ENCODE results near the gene GPR35.
"Not testable (repeated sequence)": the region's sequence is repeated elsewhere in the genome, so short reads cannot be mapped to it uniquely, and the experiment has no call there.

GPR35 gene

GRCh38 chr2:240615820-240616547 is 9.3 kb upstream of the GPR35 start:
- no peaks in the 10 kb centered on the region for H3K79me1 ChIP-seq (replicated peaks; ENCODE audit: low read length, poor library complexity, severe bottlenecking)
- no peak for DNase-seq
- H2BK15ac ChIP-seq (ENCODE audit: low read depth, poor library complexity, severe bottlenecking), result no peak overlapping the region
- H3K36me3 ChIP-seq (ENCODE audit: control insufficient read depth in 1 of 2, insufficient read depth in 2 of 2, low read depth in 1 of 2, low read length in 2 of 2), result peaks cover 0 to 5% of the 10 kb centered on the region in 2 experiments
- H4K8ac ChIP-seq (ENCODE audit: low read length), result no peak overlapping the region
- no peak overlapping the region for H3K27ac ChIP-seq (ENCODE audit: low read length, poor library complexity, severe bottlenecking)
- H2BK12ac ChIP-seq (ENCODE audit: low read length in 2 of 2), result no peak overlapping the region
- H3K4me2 ChIP-seq (ENCODE audit: low read length, poor library complexity, severe bottlenecking), result no peak overlapping the region
- no peak overlapping the region for H3K23ac ChIP-seq (ENCODE audit: low read length in 2 of 2)
- WGBS, result 81% methylated on average over 20 of the region's 20 CpGs
- no peak overlapping the region for H4K91ac ChIP-seq (ENCODE audit: low read length)
- no peak overlapping the region for H2AFZ ChIP-seq (ENCODE audit: low read depth, low read length)
- no peaks in the 10 kb centered on the region for H3K27me3 ChIP-seq (ENCODE audit: control insufficient read depth in 1 of 2, insufficient read depth in 1 of 2, low read length in 2 of 2)
- no peak overlapping the region for H3K4me3 ChIP-seq (ENCODE audit: insufficient read depth in 1 of 2, low read depth in 1 of 2, low read length in 2 of 2)
- no peak overlapping the region for H3K14ac ChIP-seq (ENCODE audit: low read length in 2 of 2)
- H3K9ac ChIP-seq (ENCODE audit: low read length), result no peak overlapping the region
- H3K18ac ChIP-seq (ENCODE audit: low read depth in 1 of 2, low read length in 2 of 2), result no peak overlapping the region
- H2BK120ac ChIP-seq (ENCODE audit: low read depth, low read length), result no peak overlapping the region
- H2AK5ac ChIP-seq (ENCODE audit: low read length, severe bottlenecking), result no peak overlapping the region
- no peak overlapping the region for H3K4ac ChIP-seq (ENCODE audit: low read depth in 1 of 2, low read length in 2 of 2)
- peaks cover 13% of the 10 kb centered on the region for H3K4me1 ChIP-seq (ENCODE audit: control insufficient read depth, insufficient read depth, low read depth, low read length)
- H2BK5ac ChIP-seq (ENCODE audit: low read depth, low read length, poor library complexity, severe bottlenecking), result no peak overlapping the region
- no peaks in the 10 kb centered on the region for H3K9me3 ChIP-seq (ENCODE audit: control insufficient read depth, low read length)

- not testable (repeated sequence) for H2AK5ac ChIP-seq (ENCODE audit: low read length, severe bottlenecking); H3K9ac ChIP-seq (ENCODE audit: low read length); H3K27me3 ChIP-seq (ENCODE audit: control insufficient read depth in 1 of 2, insufficient read depth in 1 of 2, low read length in 2 of 2); H4K91ac ChIP-seq (ENCODE audit: low read length); H3K14ac ChIP-seq (ENCODE audit: low read length in 2 of 2); H3K36me3 ChIP-seq (ENCODE audit: control insufficient read depth in 1 of 2, insufficient read depth in 2 of 2, low read depth in 1 of 2, low read length in 2 of 2); H3K79me1 ChIP-seq (replicated peaks; ENCODE audit: low read length, poor library complexity, severe bottlenecking); H3K4ac ChIP-seq (ENCODE audit: low read depth in 1 of 2, low read length in 2 of 2); H2BK12ac ChIP-seq (ENCODE audit: low read length in 2 of 2); H2AFZ ChIP-seq (ENCODE audit: low read depth, low read length); H2BK120ac ChIP-seq (ENCODE audit: low read depth, low read length); H3K9me3 ChIP-seq (ENCODE audit: control insufficient read depth, low read length); H3K23ac ChIP-seq (ENCODE audit: low read length in 2 of 2); DNase-seq; H3K18ac ChIP-seq (ENCODE audit: low read depth in 1 of 2, low read length in 2 of 2); H3K4me2 ChIP-seq (ENCODE audit: low read length, poor library complexity, severe bottlenecking); H2BK15ac ChIP-seq (ENCODE audit: low read depth, poor library complexity, severe bottlenecking); H3K4me3 ChIP-seq (ENCODE audit: insufficient read depth in 1 of 2, low read depth in 1 of 2, low read length in 2 of 2); H4K8ac ChIP-seq (ENCODE audit: low read length); H2BK5ac ChIP-seq (ENCODE audit: low read depth, low read length, poor library complexity, severe bottlenecking); H3K27ac ChIP-seq (ENCODE audit: low read length, poor library complexity, severe bottlenecking)
- H3K4me1 ChIP-seq (ENCODE audit: control insufficient read depth, insufficient read depth, low read depth, low read length), result peaks cover 13% of the 10 kb centered on the region
- WGBS, result 76% methylated on average over 3 of the region's 5 CpGs
These were observed 8.2 kb upstream of the GPR35 start for GRCh38 chr2:240616860-240617666.

GRCh38 chr2:240618776-240619175 is 6.5 kb upstream of the GPR35 start:
- Histone ChIP-seq H2BK5ac (ENCODE audit: low read depth, low read length, poor library complexity, severe bottlenecking) (no peak overlapping the region), H3K18ac (ENCODE audit: low read depth in 1 of 2, low read length in 2 of 2) (no peak overlapping the region)
- WGBS, result 89% methylated on average over 6 of the region's 6 CpGs

GRCh38 chr2:240619506-240620148 is 5.7 kb upstream of the GPR35 start:
- H3K27ac ChIP-seq (ENCODE audit: low read length, poor library complexity, severe bottlenecking), result no peak overlapping the region
- H2AK5ac ChIP-seq (ENCODE audit: low read length, severe bottlenecking), result no peak overlapping the region
- no peaks in the 10 kb centered on the region for H3K9me3 ChIP-seq (ENCODE audit: control insufficient read depth, low read length)
- 87% methylated on average over 12 of the region's 19 CpGs for WGBS
- H3K18ac ChIP-seq (ENCODE audit: low read depth in 1 of 2, low read length in 2 of 2), result no peak overlapping the region
- H3K9ac ChIP-seq (ENCODE audit: low read length), result no peak overlapping the region
- no peak overlapping the region for H4K91ac ChIP-seq (ENCODE audit: low read length)
- no peak overlapping the region for H4K8ac ChIP-seq (ENCODE audit: low read length)
- H3K14ac ChIP-seq (ENCODE audit: low read length in 2 of 2), result no peak overlapping the region
- no peak overlapping the region for H2BK12ac ChIP-seq (ENCODE audit: low read length in 2 of 2)
- H2AFZ ChIP-seq (ENCODE audit: low read depth, low read length), result no peak overlapping the region
- H3K36me3 ChIP-seq (ENCODE audit: control insufficient read depth in 1 of 2, insufficient read depth in 2 of 2, low read depth in 1 of 2, low read length in 2 of 2), result no peaks in the 10 kb centered on the region
- peaks cover 8% of the 10 kb centered on the region for H3K4me1 ChIP-seq (ENCODE audit: control insufficient read depth, insufficient read depth, low read depth, low read length)
- H3K27me3 ChIP-seq (ENCODE audit: control insufficient read depth in 1 of 2, insufficient read depth in 1 of 2, low read length in 2 of 2), result no peaks in the 10 kb centered on the region
- no peak overlapping the region for H2BK120ac ChIP-seq (ENCODE audit: low read depth, low read length)
- no peak overlapping the region for H3K4me2 ChIP-seq (ENCODE audit: low read length, poor library complexity, severe bottlenecking)
- H2BK5ac ChIP-seq (ENCODE audit: low read depth, low read length, poor library complexity, severe bottlenecking), result no peak overlapping the region
- H3K4ac ChIP-seq (ENCODE audit: low read depth in 1 of 2, low read length in 2 of 2), result no peak overlapping the region
- no peaks in the 10 kb centered on the region for H3K79me1 ChIP-seq (replicated peaks; ENCODE audit: low read length, poor library complexity, severe bottlenecking)
- no peak overlapping the region for H3K23ac ChIP-seq (ENCODE audit: low read length in 2 of 2)
- no peak overlapping the region for H2BK15ac ChIP-seq (ENCODE audit: low read depth, poor library complexity, severe bottlenecking)
- H3K4me3 ChIP-seq (ENCODE audit: insufficient read depth in 1 of 2, low read depth in 1 of 2, low read length in 2 of 2), result no peak overlapping the region
- DNase-seq, result no peak

More at GRCh38 chr2:240618776-240619175, 6.5 kb upstream of the GPR35 start:
- Histone ChIP-seq H3K4me2 (ENCODE audit: low read length, poor library complexity, severe bottlenecking) (no peak overlapping the region), H2BK12ac (ENCODE audit: low read length in 2 of 2) (no peak overlapping the region), H2BK15ac (ENCODE audit: low read depth, poor library complexity, severe bottlenecking) (no peak overlapping the region), H2AFZ (ENCODE audit: low read depth, low read length) (no peak overlapping the region), H3K9me3 (ENCODE audit: control insufficient read depth, low read length) (no peaks in the 10 kb centered on the region), H3K23ac (ENCODE audit: low read length in 2 of 2) (no peak overlapping the region), H4K91ac (ENCODE audit: low read length) (no peak overlapping the region), H3K4ac (ENCODE audit: low read depth in 1 of 2, low read length in 2 of 2) (no peak overlapping the region), H3K9ac (ENCODE audit: low read length) (no peak overlapping the region), H3K36me3 (ENCODE audit: control insufficient read depth in 1 of 2, insufficient read depth in 2 of 2, low read depth in 1 of 2, low read length in 2 of 2) (no peaks in the 10 kb centered on the region), H3K4me3 (ENCODE audit: insufficient read depth in 1 of 2, low read depth in 1 of 2, low read length in 2 of 2) (no peak overlapping the region), H3K14ac (ENCODE audit: low read length in 2 of 2) (no peak overlapping the region), H3K27me3 (ENCODE audit: control insufficient read depth in 1 of 2, insufficient read depth in 1 of 2, low read length in 2 of 2) (no peaks in the 10 kb centered on the region), H3K4me1 (ENCODE audit: control insufficient read depth, insufficient read depth, low read depth, low read length) (peaks cover 5% of the 10 kb centered on the region), H2BK120ac (ENCODE audit: low read depth, low read length) (no peak overlapping the region), H3K27ac (ENCODE audit: low read length, poor library complexity, severe bottlenecking) (no peak overlapping the region), H4K8ac (ENCODE audit: low read length) (no peak overlapping the region), H2AK5ac (ENCODE audit: low read length, severe bottlenecking) (no peak overlapping the region), H3K79me1 (replicated peaks; ENCODE audit: low read length, poor library complexity, severe bottlenecking) (no peaks in the 10 kb centered on the region)
- DNase-seq, result no peak
